Osteoblast (primary cell): ENCODE measurements around the gene CCT2. TPM values are rescaled to one million over a fixed set of nuclear protein-coding genes. Genes with fewer than 3 reads are reported as not detected.

Experiments used
- DNase-seq: peaks from one replicate; pipeline ENCODE4 v3.0.0; 2011; ENCODE audit warnings: low spot score, mixed read lengths; ENCODE audit not compliant: insufficient read length; ENCODE audit errors: missing footprints
- H2AFZ ChIP-seq: 2 replicates; pipeline ENCODE4 v1.6.0; 2011; ENCODE audit warnings: mild to moderate bottlenecking, low read length
- H3K27ac ChIP-seq: 2 replicates; pipeline ENCODE4 v1.5.1; 2011; ENCODE audit warnings: mild to moderate bottlenecking, low read depth, low read length, moderate library complexity
- H3K27me3 ChIP-seq: 2 replicates; pipeline ENCODE4 v1.6.0; 2012; ENCODE audit warnings: mild to moderate bottlenecking, control low read depth, inconsistent platforms, low read length, moderate library complexity; ENCODE audit not compliant: insufficient read depth
- H3K36me3 ChIP-seq: 2 replicates; pipeline ENCODE4 v1.5.1; 2011; ENCODE audit warnings: mild to moderate bottlenecking, low read length, control low read depth, moderate library complexity; ENCODE audit not compliant: insufficient read depth
- H3K4me1 ChIP-seq: 2 replicates; pipeline ENCODE4 v1.5.1; 2011; ENCODE audit warnings: mild to moderate bottlenecking, low read length, control low read depth, moderate library complexity; ENCODE audit not compliant: insufficient read depth
- H3K4me2 ChIP-seq: 2 replicates; pipeline ENCODE4 v1.6.0; 2011; ENCODE audit warnings: mild to moderate bottlenecking, low read length; ENCODE audit not compliant: insufficient read depth
- H3K4me3 ChIP-seq: fragments of 200-600 bp; sonication (generic); 3 replicates; pipeline ENCODE4 v1.5.1; 2012; ENCODE audit warnings: mild to moderate bottlenecking, low read length, inconsistent platforms; ENCODE audit not compliant: insufficient read depth
- H3K79me2 ChIP-seq: 2 replicates; pipeline ENCODE4 v1.6.0; 2012; ENCODE audit warnings: mild to moderate bottlenecking, low read length, control low read depth, inconsistent platforms; ENCODE audit not compliant: insufficient read depth
- H3K9me3 ChIP-seq: 2 replicates; pipeline ENCODE4 v1.5.1; 2011; ENCODE audit warnings: low read depth, low read length, control low read depth
- H4K20me1 ChIP-seq: 2 replicates; pipeline ENCODE4 v1.6.0; 2012; ENCODE audit warnings: mild to moderate bottlenecking, low read length, control low read depth; ENCODE audit not compliant: insufficient read depth
- total RNA-seq: library from RNA; depleted of rRNA; stranded (reverse); fragments of >200 nt; gene quantifications from 2 replicates; pipeline ENCODE4 v1.2.3, GENCODE V29; 2012
- TF ChIP-seq, protein P1 (sequence below): IDR thresholded peaks from 2 replicates; pipeline ENCODE4 v1.5.1; 2011; ENCODE audit warnings: mild to moderate bottlenecking, low read depth, low read length, moderate library complexity; ENCODE audit errors: extremely low read depth

Gene CCT2
- total RNA-seq, 1 donor, result 187 TPM

DNA sequence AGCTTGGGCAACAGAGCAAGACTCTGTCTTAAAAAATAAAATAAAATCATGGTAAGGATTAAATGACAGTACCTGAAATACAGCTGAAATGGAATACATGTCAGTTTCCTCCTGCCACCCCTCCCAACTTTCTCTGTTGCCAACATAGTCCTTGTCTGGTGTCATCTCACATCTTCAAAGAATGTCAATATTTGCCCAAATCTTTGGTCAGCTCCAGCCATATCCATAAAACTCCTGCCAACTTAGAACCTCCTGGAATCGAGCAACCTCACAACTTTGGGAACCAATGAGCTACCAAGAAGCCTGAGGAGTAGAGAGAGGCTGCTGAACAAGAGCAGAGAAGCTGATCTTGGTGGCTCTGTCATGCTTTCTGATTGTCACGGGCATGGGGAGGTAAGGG lies 36.3 kb downstream of the CCT2 start:
- TF ChIP-seq, protein P1, sequence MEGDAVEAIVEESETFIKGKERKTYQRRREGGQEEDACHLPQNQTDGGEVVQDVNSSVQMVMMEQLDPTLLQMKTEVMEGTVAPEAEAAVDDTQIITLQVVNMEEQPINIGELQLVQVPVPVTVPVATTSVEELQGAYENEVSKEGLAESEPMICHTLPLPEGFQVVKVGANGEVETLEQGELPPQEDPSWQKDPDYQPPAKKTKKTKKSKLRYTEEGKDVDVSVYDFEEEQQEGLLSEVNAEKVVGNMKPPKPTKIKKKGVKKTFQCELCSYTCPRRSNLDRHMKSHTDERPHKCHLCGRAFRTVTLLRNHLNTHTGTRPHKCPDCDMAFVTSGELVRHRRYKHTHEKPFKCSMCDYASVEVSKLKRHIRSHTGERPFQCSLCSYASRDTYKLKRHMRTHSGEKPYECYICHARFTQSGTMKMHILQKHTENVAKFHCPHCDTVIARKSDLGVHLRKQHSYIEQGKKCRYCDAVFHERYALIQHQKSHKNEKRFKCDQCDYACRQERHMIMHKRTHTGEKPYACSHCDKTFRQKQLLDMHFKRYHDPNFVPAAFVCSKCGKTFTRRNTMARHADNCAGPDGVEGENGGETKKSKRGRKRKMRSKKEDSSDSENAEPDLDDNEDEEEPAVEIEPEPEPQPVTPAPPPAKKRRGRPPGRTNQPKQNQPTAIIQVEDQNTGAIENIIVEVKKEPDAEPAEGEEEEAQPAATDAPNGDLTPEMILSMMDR, result no peak
- no peak overlapping the region for H2AFZ ChIP-seq
- H3K4me3 ChIP-seq, result no peak overlapping the region
- peaks cover 2% of the 10 kb centered on the region for H3K27me3 ChIP-seq
- H3K36me3 ChIP-seq, result no peaks in the 10 kb centered on the region
- no peaks in the 10 kb centered on the region for H3K9me3 ChIP-seq
- no peak overlapping the region for H3K4me2 ChIP-seq
- no peaks in the 10 kb centered on the region for H3K4me1 ChIP-seq
- DNase-seq, result no peak
- H3K79me2 ChIP-seq, result no peaks in the 10 kb centered on the region
- H4K20me1 ChIP-seq, result no peaks in the 10 kb centered on the region
- H3K27ac ChIP-seq, result no peak overlapping the region

DNA sequence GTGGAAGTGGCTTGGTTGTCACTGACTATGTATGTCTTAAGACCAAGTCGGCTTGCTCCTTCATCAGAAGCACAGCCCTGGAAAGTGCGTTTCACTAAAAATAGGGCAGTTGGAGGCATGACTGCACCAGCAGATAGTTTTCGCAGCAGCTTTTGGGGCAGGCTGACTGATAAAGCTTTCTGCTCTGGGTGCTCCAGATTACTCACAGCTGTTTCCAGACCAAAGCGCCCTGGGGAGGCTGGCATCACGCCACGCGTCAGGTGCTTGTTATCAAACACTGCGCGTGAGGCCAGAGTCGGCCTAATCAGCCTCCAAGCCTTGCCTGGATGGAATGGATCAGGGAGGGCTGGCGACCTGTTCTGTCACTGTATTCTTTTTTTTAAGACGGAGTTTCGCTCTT lies 38.7 kb downstream of the CCT2 start:
- no peak overlapping the region for H2AFZ ChIP-seq
- no peak overlapping the region for H3K27ac ChIP-seq
- TF ChIP-seq, protein P1, result no peak
- no peaks in the 10 kb centered on the region for H3K4me1 ChIP-seq
- H3K9me3 ChIP-seq, result no peaks in the 10 kb centered on the region
- no peaks in the 10 kb centered on the region for H3K79me2 ChIP-seq
- H3K4me3 ChIP-seq, result no peak overlapping the region
- no peaks in the 10 kb centered on the region for H4K20me1 ChIP-seq
- no peaks in the 10 kb centered on the region for H3K27me3 ChIP-seq
- no peak overlapping the region for H3K4me2 ChIP-seq
- no peaks in the 10 kb centered on the region for H3K36me3 ChIP-seq
- DNase-seq, result no peak

DNA sequence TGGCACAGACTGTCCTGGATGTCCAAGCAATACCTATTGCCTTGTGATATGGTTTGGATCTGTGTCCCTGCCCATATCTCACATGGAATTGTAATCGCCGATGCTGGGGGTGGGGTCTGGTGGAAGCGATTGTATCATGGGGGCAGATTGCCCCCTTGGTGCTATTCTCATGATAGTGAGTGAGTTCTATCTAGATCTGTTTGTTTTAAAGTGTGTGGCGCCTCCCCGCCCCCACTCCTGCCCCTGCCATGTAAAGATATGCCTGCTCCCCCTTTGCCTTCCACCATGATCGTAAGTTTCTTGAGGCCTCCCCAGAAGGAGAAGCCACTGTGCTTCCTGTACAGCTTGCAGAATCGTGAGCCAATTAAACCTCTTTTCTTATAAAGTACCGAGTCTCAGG lies 42.2 kb downstream of the CCT2 start:
- no peak overlapping the region for H2AFZ ChIP-seq
- H3K36me3 ChIP-seq, result no peaks in the 10 kb centered on the region
- H3K79me2 ChIP-seq, result no peaks in the 10 kb centered on the region
- H3K9me3 ChIP-seq, result no peaks in the 10 kb centered on the region
- TF ChIP-seq, protein P1, result no peak
- no peak overlapping the region for H3K4me3 ChIP-seq
- no peak overlapping the region for H3K27ac ChIP-seq
- no peaks in the 10 kb centered on the region for H3K27me3 ChIP-seq
- H4K20me1 ChIP-seq, result no peaks in the 10 kb centered on the region
- no peak overlapping the region for H3K4me2 ChIP-seq
- DNase-seq, result no peak
- no peaks in the 10 kb centered on the region for H3K4me1 ChIP-seq

DNA sequence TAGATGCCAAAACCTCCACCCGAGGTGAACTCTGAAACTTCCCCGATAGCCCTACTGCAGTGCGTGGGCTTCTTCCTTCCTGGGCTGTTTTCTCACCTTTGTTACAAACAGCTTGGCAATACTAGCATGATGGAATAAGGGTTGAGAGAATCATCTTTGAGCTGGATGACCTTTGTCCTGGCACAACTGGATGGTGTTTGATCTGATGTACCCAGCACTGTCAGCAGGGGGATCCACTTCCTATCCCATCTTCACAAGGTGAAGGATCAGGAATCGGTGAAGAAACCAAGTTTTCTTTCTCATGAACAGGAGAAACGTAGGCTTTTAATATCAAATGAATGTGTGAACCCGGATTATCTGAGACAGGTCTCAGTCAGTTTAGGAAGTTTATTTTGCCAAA lies 44.9 kb downstream of the CCT2 start:
- Histone ChIP-seq H2AFZ (no peak overlapping the region), H3K4me2 (no peak overlapping the region), H3K9me3 (no peaks in the 10 kb centered on the region), H3K4me3 (no peak overlapping the region), H3K79me2 (no peaks in the 10 kb centered on the region), H3K36me3 (no peaks in the 10 kb centered on the region), H4K20me1 (no peaks in the 10 kb centered on the region), H3K4me1 (no peaks in the 10 kb centered on the region), H3K27me3 (no peaks in the 10 kb centered on the region), H3K27ac (no peak overlapping the region)
- TF ChIP-seq, protein P1, result peak; percentile 43
- no peak for DNase-seq
